Hepatocyte (in vitro differentiated cells): Measurements from ENCODE around the gene ZSCAN21.

Experiments used
- EZH2 ChIP-seq: fragments of 200-600 bp; sonication (generic); IDR thresholded peaks from 2 replicates; pipeline ENCODE4 v1.6.1; 2016; ENCODE audit warnings: antibody characterized with exemption, mild to moderate bottlenecking, borderline replicate concordance
- EZH2phosphoT487 ChIP-seq: fragments of 200-600 bp; sonication (generic); IDR thresholded peaks from one replicate; pipeline ENCODE4 v1.6.1; 2018; ENCODE audit warnings: antibody characterized with exemption, mild to moderate bottlenecking, low read depth, moderate library complexity; ENCODE audit not compliant: unreplicated experiment, severe bottlenecking
- TF ChIP-seq, protein P1 (sequence below): fragments of 200-600 bp; sonication (generic); IDR thresholded peaks from 2 replicates; pipeline ENCODE4 v1.5.1; 2016; ENCODE audit warnings: antibody characterized with exemption, mild to moderate bottlenecking; ENCODE audit not compliant: poor library complexity

DNA sequence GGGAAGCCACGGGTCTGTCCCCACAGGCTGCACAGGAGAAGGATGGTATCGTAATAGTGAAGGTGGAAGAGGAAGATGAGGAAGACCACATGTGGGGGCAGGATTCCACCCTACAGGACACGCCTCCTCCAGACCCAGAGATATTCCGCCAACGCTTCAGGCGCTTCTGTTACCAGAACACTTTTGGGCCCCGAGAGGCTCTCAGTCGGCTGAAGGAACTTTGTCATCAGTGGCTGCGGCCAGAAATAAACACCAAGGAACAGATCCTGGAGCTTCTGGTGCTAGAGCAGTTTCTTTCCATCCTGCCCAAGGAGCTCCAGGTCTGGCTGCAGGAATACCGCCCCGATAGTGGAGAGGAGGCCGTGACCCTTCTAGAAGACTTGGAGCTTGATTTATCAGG is 26.0 kb upstream of the ZSCAN21 start:
- TF ChIP-seq, protein P1, sequence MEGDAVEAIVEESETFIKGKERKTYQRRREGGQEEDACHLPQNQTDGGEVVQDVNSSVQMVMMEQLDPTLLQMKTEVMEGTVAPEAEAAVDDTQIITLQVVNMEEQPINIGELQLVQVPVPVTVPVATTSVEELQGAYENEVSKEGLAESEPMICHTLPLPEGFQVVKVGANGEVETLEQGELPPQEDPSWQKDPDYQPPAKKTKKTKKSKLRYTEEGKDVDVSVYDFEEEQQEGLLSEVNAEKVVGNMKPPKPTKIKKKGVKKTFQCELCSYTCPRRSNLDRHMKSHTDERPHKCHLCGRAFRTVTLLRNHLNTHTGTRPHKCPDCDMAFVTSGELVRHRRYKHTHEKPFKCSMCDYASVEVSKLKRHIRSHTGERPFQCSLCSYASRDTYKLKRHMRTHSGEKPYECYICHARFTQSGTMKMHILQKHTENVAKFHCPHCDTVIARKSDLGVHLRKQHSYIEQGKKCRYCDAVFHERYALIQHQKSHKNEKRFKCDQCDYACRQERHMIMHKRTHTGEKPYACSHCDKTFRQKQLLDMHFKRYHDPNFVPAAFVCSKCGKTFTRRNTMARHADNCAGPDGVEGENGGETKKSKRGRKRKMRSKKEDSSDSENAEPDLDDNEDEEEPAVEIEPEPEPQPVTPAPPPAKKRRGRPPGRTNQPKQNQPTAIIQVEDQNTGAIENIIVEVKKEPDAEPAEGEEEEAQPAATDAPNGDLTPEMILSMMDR = no peak
- TF ChIP-seq EZH2phosphoT487 = no peak
- TF ChIP-seq EZH2 = no peak
